CD4-positive, alpha-beta T cell treated with Interleukin-2 at 100 ng/mL for 4 hours (primary cell): Measurements from ENCODE around the gene KIAA0586.
"Not testable (repeated sequence)": the region's sequence is repeated elsewhere in the genome, so short reads cannot be mapped to it uniquely, and the experiment has no call there.

ENCODE experiments used
- DNase-seq: peaks from one replicate; pipeline ENCODE4 v3.0.0-alpha.2; 2020; ENCODE audit warnings: low spot score

The KIAA0586 gene

GRCh38 chr14:58427281-58428117 lies at the start of gene KIAA0586, which contains the start of gene TIMM9:
KIAA0586 (plus strand) TSS chr14:58427719; CDS start chr14:58428265, 546 bp downstream.
TIMM9 (minus strand) TSS chr14:58427531; CDS start chr14:58411945, 15,586 bp downstream.
- DNase-seq: peak; percentile 98

- no peak for DNase-seq
These were observed 36.7 kb upstream of the KIAA0586 start for GRCh38 chr14:58390830-58391229.

GRCh38 chr14:58395562-58395811 lies 32.0 kb upstream of the KIAA0586 start:
- DNase-seq: no peak

- DNase-seq: peak; percentile 77
These were observed 31.4 kb upstream of the KIAA0586 start, which contains the start of gene TOMM20L for GRCh38 chr14:58395812-58396788. TOMM20L (plus strand) TSS chr14:58395930; CDS start chr14:58395958, 28 bp downstream.

- DNase-seq: no peak
These were observed 30.4 kb upstream of the KIAA0586 start for GRCh38 chr14:58397156-58397555.

- no peak for DNase-seq
These were observed 29.0 kb upstream of the KIAA0586 start for GRCh38 chr14:58398495-58398894.

GRCh38 chr14:58398895-58399294 lies 28.6 kb upstream of the KIAA0586 start:
- no peak for DNase-seq

- peak; percentile 9 for DNase-seq
These were observed 25.9 kb upstream of the KIAA0586 start for GRCh38 chr14:58401587-58401986.

- no peak for DNase-seq
These were observed 18.8 kb upstream of the KIAA0586 start for GRCh38 chr14:58408681-58409215.

- no peak for DNase-seq
These were observed 12.7 kb upstream of the KIAA0586 start for GRCh38 chr14:58414845-58415244.

- DNase-seq: no peak
These were observed 11.6 kb upstream of the KIAA0586 start for GRCh38 chr14:58415636-58416547.

- DNase-seq: not testable (repeated sequence)
These were observed 10.6 kb upstream of the KIAA0586 start for GRCh38 chr14:58416934-58417333.

GRCh38 chr14:58426670-58427280 lies 744 bp upstream of the KIAA0586 start:
- DNase-seq: peak; percentile 63

- peak; percentile 36 for DNase-seq
These were observed 682 bp downstream of the KIAA0586 start for GRCh38 chr14:58428118-58428683.

- DNase-seq: peak; percentile 4
These were observed 2.6 kb downstream of the KIAA0586 start for GRCh38 chr14:58430156-58430555.

- DNase-seq: no peak
These were observed 12.0 kb downstream of the KIAA0586 start for GRCh38 chr14:58439476-58439875.

GRCh38 chr14:58444627-58445026 lies 17.1 kb downstream of the KIAA0586 start:
- no peak for DNase-seq

- DNase-seq: no peak
These were observed 28.2 kb downstream of the KIAA0586 start for GRCh38 chr14:58455593-58456265.

GRCh38 chr14:58460772-58461171 lies 33.3 kb downstream of the KIAA0586 start:
- DNase-seq: no peak

- DNase-seq: no peak
These were observed 35.6 kb downstream of the KIAA0586 start for GRCh38 chr14:58463147-58463546.
